GM10266 (cell line): ENCODE data around the gene ZNF423.

Experiments
- DNase-seq: peaks from one replicate; pipeline ENCODE4 v3.0.0; 2012; ENCODE audit errors: extremely low spot score
- TF ChIP-seq, protein P1 (sequence below): IDR thresholded peaks from 2 replicates; pipeline ENCODE4 v1.5.1; 2012; ENCODE audit warnings: mild to moderate bottlenecking, low read depth; ENCODE audit not compliant: control insufficient read depth, insufficient read depth; ENCODE audit errors: missing control alignments

The ZNF423 gene

DNA sequence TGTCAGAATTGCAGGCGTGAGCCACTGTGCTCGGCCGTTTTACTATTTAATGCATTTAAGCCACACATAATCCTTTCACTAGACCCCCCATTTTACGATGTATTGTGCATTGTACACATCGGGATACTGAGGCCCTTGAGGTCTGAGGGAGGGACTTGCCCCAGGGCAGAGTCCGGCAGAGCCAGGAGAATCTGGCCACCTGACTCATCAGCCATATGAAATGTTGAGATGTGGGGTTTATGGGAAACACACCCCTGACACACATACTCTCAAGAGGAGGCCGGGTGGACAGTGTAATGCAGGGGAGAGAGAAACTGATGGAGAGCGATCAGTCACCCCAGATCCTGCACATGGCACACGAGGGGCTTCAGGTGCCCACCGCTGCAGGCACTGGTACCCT is 196.6 kb downstream of the ZNF423 start:
- TF ChIP-seq, protein P1, sequence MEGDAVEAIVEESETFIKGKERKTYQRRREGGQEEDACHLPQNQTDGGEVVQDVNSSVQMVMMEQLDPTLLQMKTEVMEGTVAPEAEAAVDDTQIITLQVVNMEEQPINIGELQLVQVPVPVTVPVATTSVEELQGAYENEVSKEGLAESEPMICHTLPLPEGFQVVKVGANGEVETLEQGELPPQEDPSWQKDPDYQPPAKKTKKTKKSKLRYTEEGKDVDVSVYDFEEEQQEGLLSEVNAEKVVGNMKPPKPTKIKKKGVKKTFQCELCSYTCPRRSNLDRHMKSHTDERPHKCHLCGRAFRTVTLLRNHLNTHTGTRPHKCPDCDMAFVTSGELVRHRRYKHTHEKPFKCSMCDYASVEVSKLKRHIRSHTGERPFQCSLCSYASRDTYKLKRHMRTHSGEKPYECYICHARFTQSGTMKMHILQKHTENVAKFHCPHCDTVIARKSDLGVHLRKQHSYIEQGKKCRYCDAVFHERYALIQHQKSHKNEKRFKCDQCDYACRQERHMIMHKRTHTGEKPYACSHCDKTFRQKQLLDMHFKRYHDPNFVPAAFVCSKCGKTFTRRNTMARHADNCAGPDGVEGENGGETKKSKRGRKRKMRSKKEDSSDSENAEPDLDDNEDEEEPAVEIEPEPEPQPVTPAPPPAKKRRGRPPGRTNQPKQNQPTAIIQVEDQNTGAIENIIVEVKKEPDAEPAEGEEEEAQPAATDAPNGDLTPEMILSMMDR = no peak
- DNase-seq = no peak

DNA sequence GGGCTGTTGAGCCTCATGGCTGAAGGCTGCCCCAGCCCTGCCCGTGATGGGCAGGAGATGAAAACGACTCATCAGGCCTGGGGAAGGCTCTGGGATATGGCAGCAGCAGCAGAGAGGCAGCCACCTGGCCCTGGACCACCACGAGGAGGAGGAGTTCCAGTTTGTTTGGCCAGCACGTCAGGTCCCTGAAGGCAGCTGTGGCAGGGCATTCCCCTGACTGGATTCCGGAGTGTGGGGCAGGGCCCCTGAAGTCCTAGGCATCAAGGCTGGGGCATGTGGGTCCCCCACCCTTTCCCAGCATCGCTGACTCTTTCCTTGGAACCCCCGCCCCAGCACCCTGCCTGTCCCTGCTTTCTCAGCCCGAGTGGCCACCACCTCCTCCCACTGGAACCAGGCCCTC is 197.4 kb downstream of the ZNF423 start:
- DNase-seq = no peak
- TF ChIP-seq, protein P1 = no peak

DNA sequence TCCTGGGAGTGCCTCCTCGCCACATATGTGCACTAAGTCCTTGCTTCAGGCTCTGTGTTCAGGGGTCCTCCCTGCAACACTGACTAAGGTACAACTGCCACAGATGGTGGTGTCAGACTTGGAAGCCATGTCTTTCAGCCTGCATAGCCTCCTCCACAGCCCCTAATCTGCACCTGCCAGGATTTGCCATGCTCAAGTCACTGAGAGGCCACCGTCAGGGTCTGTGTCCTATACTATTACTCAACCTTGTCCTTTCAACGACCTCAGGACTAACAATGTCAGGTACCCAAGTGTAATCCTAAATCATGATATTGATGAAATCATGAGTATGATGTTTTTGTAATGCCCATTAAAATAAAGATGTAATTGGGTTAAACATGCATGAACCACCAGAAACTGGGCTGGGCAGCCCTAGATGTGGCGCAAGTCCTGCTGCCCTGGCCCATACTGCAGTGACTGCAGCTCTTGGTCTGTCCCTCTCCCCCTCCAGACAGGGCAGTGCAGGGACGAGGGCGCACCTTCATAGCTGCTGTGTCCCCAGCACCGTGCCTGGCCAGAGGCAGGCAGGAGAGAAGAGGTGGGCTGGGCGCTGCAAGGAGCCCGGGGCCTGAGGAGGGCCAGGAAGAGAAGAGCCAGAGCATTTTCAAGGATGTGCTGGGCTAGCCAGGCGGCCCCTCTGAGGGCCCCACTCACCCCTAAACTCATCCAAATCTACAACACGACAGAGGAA is 198.0 kb downstream of the ZNF423 start:
- TF ChIP-seq, protein P1 = no peak
- DNase-seq = no peak

DNA sequence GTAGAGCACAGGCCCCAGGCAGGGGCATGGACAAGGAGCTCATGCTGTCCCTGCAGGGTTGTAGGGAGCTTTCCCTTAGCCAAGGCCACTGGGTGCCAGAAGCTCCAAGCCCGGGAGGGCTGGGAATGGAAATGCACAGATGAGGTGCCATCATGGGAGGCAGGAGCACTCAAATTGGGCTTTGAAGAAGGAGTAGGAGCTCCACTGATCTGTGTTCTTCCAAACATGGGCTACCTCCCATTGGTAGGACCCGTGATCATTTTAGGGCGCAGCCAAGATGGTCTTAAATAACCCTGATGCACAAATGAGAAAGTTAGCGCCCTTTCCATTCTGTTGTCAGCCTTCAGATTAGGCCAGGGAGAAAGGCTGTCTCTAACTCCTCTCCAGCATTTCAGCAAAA is 201.5 kb downstream of the ZNF423 start:
- DNase-seq = no peak
- TF ChIP-seq, protein P1 = no peak

DNA sequence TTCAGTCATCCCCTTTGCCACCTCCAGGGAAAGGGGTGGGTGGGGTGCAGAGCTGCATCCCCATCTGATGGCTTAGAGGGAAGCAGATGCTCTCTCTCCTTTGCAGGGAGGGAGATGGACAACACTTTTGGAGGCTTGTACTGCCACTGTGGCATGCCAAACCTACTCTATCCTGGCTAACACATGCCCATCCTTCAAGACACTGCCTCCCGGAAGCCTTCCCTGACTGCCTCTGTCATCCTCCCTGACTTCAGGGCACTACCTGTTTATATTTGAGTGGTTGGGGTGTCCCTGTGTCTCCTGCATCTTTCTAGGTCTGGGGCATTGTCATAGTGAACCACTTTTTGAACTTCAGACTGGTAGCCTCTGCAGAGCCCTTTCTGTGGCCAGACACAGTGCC is 202.3 kb downstream of the ZNF423 start:
- TF ChIP-seq, protein P1 = no peak
- no peak for DNase-seq

DNA sequence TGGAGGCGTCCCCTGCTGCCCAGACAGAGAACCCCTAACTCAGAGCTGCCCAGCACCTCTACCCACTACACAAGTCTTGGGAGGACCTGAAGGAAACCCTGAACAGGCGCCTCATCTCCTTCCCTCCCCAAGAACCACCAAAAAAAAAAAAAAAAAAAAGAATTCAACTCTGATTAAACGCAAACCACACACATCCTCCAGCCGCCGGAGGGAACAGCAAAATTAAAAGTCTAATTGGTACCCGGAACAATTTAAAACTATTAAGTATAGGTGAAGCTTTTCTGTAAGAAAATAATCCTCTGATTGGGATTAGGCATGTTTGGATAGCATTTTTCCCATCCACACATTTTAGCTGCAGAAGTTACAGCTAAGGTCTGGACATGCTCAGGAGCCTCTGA is 202.7 kb downstream of the ZNF423 start:
- no peak for DNase-seq
- TF ChIP-seq, protein P1 = no peak

DNA sequence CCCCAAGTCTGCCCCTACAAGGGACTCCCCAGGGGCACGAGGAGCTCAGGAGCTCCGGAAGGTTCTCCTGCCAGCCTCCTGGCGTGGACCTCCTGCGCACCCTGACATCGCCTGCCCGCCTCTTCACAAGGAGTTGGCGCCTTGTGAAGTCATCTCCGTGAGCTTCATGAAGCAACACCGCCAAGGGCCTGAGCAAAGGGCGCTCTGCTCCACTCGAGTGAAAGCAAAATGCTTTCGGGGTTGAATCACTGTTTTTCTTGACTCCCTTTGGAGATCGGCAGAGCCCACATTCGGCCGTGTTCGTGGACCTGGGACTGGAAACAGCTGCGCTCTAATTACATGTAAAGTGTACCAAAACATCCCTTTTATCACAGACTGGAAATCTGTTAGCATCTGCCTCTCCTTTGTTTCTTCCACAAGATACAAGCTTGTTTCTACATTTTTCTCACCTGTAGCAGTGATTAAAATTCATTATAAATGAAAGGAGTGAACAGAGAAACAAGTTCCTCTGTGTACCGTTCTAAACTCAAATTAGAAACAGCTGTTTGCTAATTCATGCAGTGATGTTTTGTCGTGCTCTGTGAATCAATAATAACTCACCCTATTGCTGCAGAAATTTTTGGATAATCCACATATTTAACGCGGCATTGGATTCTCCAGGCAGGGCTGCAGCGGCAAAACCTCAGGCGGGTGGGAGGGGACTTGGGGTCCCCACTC is 203.3 kb downstream of the ZNF423 start:
- TF ChIP-seq, protein P1 = no peak
- no peak for DNase-seq
